GM23338 (cell line): ENCODE data around the gene CHST15. TPM values are rescaled to one million over a fixed set of nuclear protein-coding genes. Genes with fewer than 3 reads are reported as not detected.

Source experiments
- ATAC-seq: fragments of 200-7000 bp; cut with Tn5 transposase; 3 replicates; pipeline ENCODE4 v1.9.1; 2020
- DNase-seq: peaks from one replicate; pipeline ENCODE4 v3.0.0-alpha.2; 2015; ENCODE audit warnings: low spot score
- H2AFZ ChIP-seq: fragments of 200-600 bp; sonication (generic); 2 replicates; pipeline ENCODE4 v1.8.0; 2016; ENCODE audit warnings: antibody characterized with exemption, mild to moderate bottlenecking, moderate library complexity
- H3F3A ChIP-seq: fragments of 200-600 bp; sonication (generic); replicated peaks from 2 replicates; pipeline ENCODE4 v1.8.0; 2017; ENCODE audit warnings: antibody characterized with exemption, mixed run types, low read depth
- H3K27ac ChIP-seq: fragments of 200-600 bp; sonication (generic); 2 replicates; pipeline ENCODE4 v1.6.1; 2016; ENCODE audit warnings: low read depth
- H3K27me3 ChIP-seq: fragments of 200-600 bp; sonication (generic); 2 replicates; pipeline ENCODE4 v1.8.0; 2016; ENCODE audit warnings: mild to moderate bottlenecking, mixed run types, moderate library complexity; ENCODE audit not compliant: insufficient read depth
- H3K36me3 ChIP-seq: fragments of 200-600 bp; sonication (generic); 2 replicates; pipeline ENCODE4 v1.8.0; 2016; ENCODE audit warnings: mild to moderate bottlenecking; ENCODE audit not compliant: insufficient read depth
- H3K4me1 ChIP-seq: fragments of 200-600 bp; sonication (generic); 2 replicates; pipeline ENCODE4 v1.8.0; 2016; ENCODE audit warnings: mild to moderate bottlenecking, moderate library complexity; ENCODE audit not compliant: insufficient read depth
- H3K4me2 ChIP-seq: fragments of 200-600 bp; sonication (generic); 2 replicates; pipeline ENCODE4 v1.7.1; 2017; ENCODE audit warnings: mixed run types
- H3K4me3 ChIP-seq: fragments of 200-600 bp; sonication (generic); 2 replicates; pipeline ENCODE4 v1.6.1; 2016; ENCODE audit warnings: mixed run types
- H3K79me2 ChIP-seq: fragments of 200-600 bp; sonication (generic); replicated peaks from 2 replicates; pipeline ENCODE4 v1.8.0; 2017; ENCODE audit warnings: mild to moderate bottlenecking; ENCODE audit not compliant: insufficient read depth
- H3K9me2 ChIP-seq: fragments of 200-600 bp; sonication (generic); 2 replicates; pipeline ENCODE4 v1.8.0; 2017; ENCODE audit not compliant: insufficient read depth
- H4K20me1 ChIP-seq: fragments of 200-600 bp; sonication (generic); replicated peaks from 2 replicates; pipeline ENCODE4 v1.8.0; 2017; ENCODE audit warnings: mild to moderate bottlenecking; ENCODE audit not compliant: insufficient read depth
- H3K27ac Mint-ChIP-seq: 2 replicates; pipeline ENCODE4 v1.8.0; 2020; ENCODE audit warnings: inconsistent platforms, mild to moderate bottlenecking, moderate library complexity, mixed read lengths
- H3K27me3 Mint-ChIP-seq: 3 replicates; pipeline ENCODE4 v1.8.0; 2022; ENCODE audit warnings: low read depth, mild to moderate bottlenecking, moderate library complexity, mixed read lengths, inconsistent platforms; ENCODE audit not compliant: insufficient read depth, poor library complexity
- H3K36me3 Mint-ChIP-seq: 3 replicates; pipeline ENCODE4 v1.8.0; 2021; ENCODE audit warnings: low read depth, mild to moderate bottlenecking, inconsistent platforms, moderate library complexity, mixed read lengths
- H3K4me1 Mint-ChIP-seq: 3 replicates; pipeline ENCODE4 v1.8.0; 2020; ENCODE audit warnings: mild to moderate bottlenecking, inconsistent platforms, mixed read lengths
- H3K4me3 Mint-ChIP-seq: 3 replicates; pipeline ENCODE4 v1.8.0; 2021; ENCODE audit warnings: moderate library complexity, mild to moderate bottlenecking, inconsistent platforms, mixed read lengths
- H3K9me3 Mint-ChIP-seq: 3 replicates; pipeline ENCODE4 v1.8.0; 2020; ENCODE audit warnings: moderate library complexity, mild to moderate bottlenecking, inconsistent platforms, mixed read lengths
- CTCF ChIP-seq, 2 experiments: fragments of 200-600 bp in 1 of 2; sonication (generic) in 1 of 2; conservative IDR thresholded peaks; 2 replicates each; pipeline versions ENCODE4 v1.5.1 to v1.6.1; 2016 to 2017; ENCODE audit warnings: antibody characterized with exemption in 2 of 2, low read depth in 2 of 2, mild to moderate bottlenecking in 2 of 2, moderate library complexity in 1 of 2
- ETS1 ChIP-seq: IDR thresholded peaks from 2 replicates; pipeline ENCODE4 v1.6.1; 2016; ENCODE audit warnings: antibody characterized with exemption
- EZH2 ChIP-seq: fragments of 200-600 bp; sonication (generic); IDR thresholded peaks from one replicate; pipeline ENCODE4 v1.8.0; 2017; ENCODE audit warnings: antibody characterized with exemption, mild to moderate bottlenecking, low read depth; ENCODE audit not compliant: unreplicated experiment
- EZH2phosphoT487 ChIP-seq: fragments of 200-600 bp; sonication (generic); IDR thresholded peaks from one replicate; pipeline ENCODE4 v1.8.1; 2018; ENCODE audit warnings: antibody characterized with exemption; ENCODE audit not compliant: unreplicated experiment
- JUNB ChIP-seq: IDR thresholded peaks from one replicate; pipeline ENCODE4 v1.6.1; 2016; ENCODE audit warnings: antibody characterized with exemption; ENCODE audit not compliant: unreplicated experiment
- POLR2AphosphoS5 ChIP-seq: IDR thresholded peaks from 2 replicates; pipeline ENCODE4 v1.6.1; 2016; ENCODE audit warnings: antibody characterized with exemption, low read depth
- STAT1 ChIP-seq: IDR thresholded peaks from one replicate; pipeline ENCODE4 v1.6.1; 2016; ENCODE audit warnings: antibody characterized with exemption; ENCODE audit not compliant: unreplicated experiment
- ZNF114 ChIP-seq: fragments of 250-450 bp; sonication (Bioruptor Pico); IDR thresholded peaks from 2 replicates; pipeline ENCODE4 v1.5.0; 2020; ENCODE audit warnings: mild to moderate bottlenecking, moderate library complexity
- ZNF331 ChIP-seq: fragments of 250-450 bp; sonication (Bioruptor Pico); IDR thresholded peaks from 2 replicates; pipeline ENCODE4 v1.5.0; 2020; ENCODE audit warnings: low read depth, mild to moderate bottlenecking, moderate library complexity
- polyA plus RNA-seq: library from polyadenylated mRNA; unstranded; fragments of >200 nt; fragmentation: Nextera tagmentation; extraction: Ambion mirVana; gene quantifications from 2 replicates; pipeline ENCODE4 v1.2.1, GENCODE V29; 2016
- total RNA-seq: library from RNA; depleted of rRNA; stranded (reverse); fragments of >200 nt; shearing (Covaris generic); gene quantifications from 2 replicates; pipeline ENCODE4 v1.2.3, GENCODE V29; 2014

The CHST15 gene
- total and polyA plus RNA-seq, 2 experiments from 2014 or later, result 2.6 to 11.2 TPM

- Histone ChIP-seq H2AFZ (no peak overlapping the region), H3K36me3 (no peaks in the 10 kb centered on the region), H3K4me3 (no peak overlapping the region), H3F3A (no peaks in the 10 kb centered on the region), H3K27ac (no peak overlapping the region), H3K9me2 (0 out of 2 replicates have a peak, but pooled peaks cover 4% of the 10 kb centered on the region), H3K79me2 (peaks cover 14% of the 10 kb centered on the region; the same call in 1 of the 2 replicates), H3K4me1 (no peaks in the 10 kb centered on the region; the same call in 1 of the 2 replicates), H4K20me1 (no peaks in the 10 kb centered on the region; the same call in 1 of the 2 replicates), H3K4me2 (no peak overlapping the region), H3K27me3 (no peaks in the 10 kb centered on the region)
- H3K4me3 Mint-ChIP-seq, result no peak overlapping the region
- peaks cover 6% of the 10 kb centered on the region for H3K27me3 Mint-ChIP-seq
- DNase-seq, result no peak
- TF ChIP-seq ZNF331 (CRISPR knock-in tag) (no peak), ETS1 (no peak), POLR2AphosphoS5 (no peak)
- no peaks in the 10 kb centered on the region for H3K9me3 Mint-ChIP-seq
- no peak overlapping the region; the same call in 1 of the 2 replicates for H3K27ac Mint-ChIP-seq
- no peaks in the 10 kb centered on the region; the same call in 2 of the 3 replicates for H3K36me3 Mint-ChIP-seq
- peaks cover 16% of the 10 kb centered on the region for H3K4me1 Mint-ChIP-seq
- ATAC-seq, result no peak
Measured at GRCh38 chr10:124083047-124083739, 10.2 kb downstream of the CHST15 start.

GRCh38 chr10:124082555-124082954 is 10.8 kb downstream of the CHST15 start:
- Mint-ChIP-seq H3K27ac (no peak overlapping the region), H3K4me1 (peaks cover 16% of the 10 kb centered on the region), H3K36me3 (no peaks in the 10 kb centered on the region; the same call in 2 of the 3 replicates), H3K27me3 (peaks cover 8% of the 10 kb centered on the region), H3K9me3 (no peaks in the 10 kb centered on the region), H3K4me3 (no peak overlapping the region)
- H3K27me3 ChIP-seq, result no peaks in the 10 kb centered on the region
- TF ChIP-seq ETS1, result no peak
- no peak for TF ChIP-seq STAT1
- no peak for TF ChIP-seq JUNB
- no peak for TF ChIP-seq EZH2phosphoT487
- TF ChIP-seq POLR2AphosphoS5, result no peak
- TF ChIP-seq ZNF331 (CRISPR knock-in tag), result no peak
- no peak for TF ChIP-seq CTCF (conservative IDR thresholded peaks at IDR 0.05; ENCODE audit: low read depth in 2 of 2)
- no peak for TF ChIP-seq EZH2
- no peak for TF ChIP-seq ZNF114 (CRISPR knock-in tag)
- no peaks in the 10 kb centered on the region; the same call in 1 of the 2 replicates for H4K20me1 ChIP-seq
- no peak overlapping the region for H3K4me2 ChIP-seq
- DNase-seq, result no peak
- no peak overlapping the region for H3K27ac ChIP-seq
- no peaks in the 10 kb centered on the region for H3K36me3 ChIP-seq
- no peaks in the 10 kb centered on the region; the same call in 1 of the 2 replicates for H3K4me1 ChIP-seq
- H3F3A ChIP-seq, result no peaks in the 10 kb centered on the region
- no peak for ATAC-seq
- H3K4me3 ChIP-seq, result no peak overlapping the region
- 0 out of 2 replicates have a peak, but pooled peaks cover 4% of the 10 kb centered on the region for H3K9me2 ChIP-seq
- peaks cover 16% of the 10 kb centered on the region for H3K79me2 ChIP-seq
- no peak overlapping the region for H2AFZ ChIP-seq
